NCI-H1105 treated with DMSO at 0.1 percent for 48 hours (cell line): ENCODE data around the gene PAPPA.
A peak's percentile ranks its signal among the peaks of the same experiment; 100 is the strongest.

ENCODE experiments used
- DNase-seq: peaks from one replicate; lab custom pipeline; 2025; lab: John Stamatoyannopoulos, UW

Gene PAPPA

DNA sequence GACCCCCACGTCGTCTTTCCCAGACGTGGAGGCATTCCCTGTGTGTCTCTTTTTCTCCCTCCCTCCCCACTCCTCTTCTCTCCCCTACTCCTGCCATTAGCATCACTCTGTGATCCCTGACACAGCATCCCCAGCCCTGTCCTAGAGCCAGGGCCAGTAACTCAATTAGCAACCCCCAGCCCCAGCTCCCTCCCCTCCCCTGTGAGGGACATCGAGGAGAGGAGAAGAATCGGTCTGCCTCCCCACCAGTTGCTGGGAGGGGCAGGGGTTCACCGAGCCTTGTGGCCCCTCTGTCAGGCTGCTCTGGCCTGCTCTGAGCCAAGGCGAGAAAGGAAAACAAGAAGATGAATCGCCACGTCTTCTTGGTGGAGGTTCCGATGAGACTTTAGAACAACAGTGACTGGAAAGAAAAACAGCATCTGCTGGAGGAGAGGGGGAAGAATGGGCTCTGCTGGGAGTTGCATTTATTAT, 123.1 kb downstream of the PAPPA start:
- no peak for DNase-seq

DNA sequence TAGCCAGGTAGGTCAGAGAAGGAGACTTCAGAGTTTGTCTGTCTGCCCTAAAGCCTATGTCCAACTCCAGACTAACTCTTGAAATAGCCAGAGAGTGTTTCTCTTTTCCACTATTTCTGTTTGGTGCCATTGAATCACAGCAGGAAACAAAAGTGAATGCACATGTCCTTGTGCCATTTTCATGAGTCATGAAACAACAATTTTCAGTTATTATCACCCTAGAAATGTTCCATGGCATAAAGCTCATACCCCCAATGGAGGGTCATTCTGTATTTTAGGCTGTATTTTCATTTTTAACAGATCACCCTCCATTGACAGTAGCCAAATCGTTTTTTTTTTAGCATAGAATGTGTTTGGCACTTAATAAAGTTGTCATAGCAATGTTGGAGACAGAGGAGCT, 124.7 kb downstream of the PAPPA start:
- DNase-seq = no peak

DNA sequence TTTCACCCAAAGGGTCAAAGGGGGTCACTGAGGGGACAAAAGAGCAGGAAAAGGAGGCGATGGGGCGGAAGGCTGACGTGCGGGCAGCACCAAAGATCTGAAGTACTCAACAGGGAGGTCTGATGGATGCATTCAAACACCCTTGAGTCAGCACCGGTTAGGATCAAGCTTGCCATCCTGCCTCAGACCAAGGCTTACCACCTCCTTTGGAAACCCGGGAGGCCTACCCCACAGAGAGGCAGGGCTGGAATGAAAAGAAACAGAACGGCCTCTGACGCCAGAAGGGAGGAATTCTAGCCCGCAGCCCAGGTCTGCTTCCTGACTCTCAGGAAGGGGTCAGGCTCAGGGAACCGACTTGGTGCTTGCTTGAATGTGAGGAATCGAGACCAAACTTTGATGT, 125.6 kb downstream of the PAPPA start:
- DNase-seq = no peak

DNA sequence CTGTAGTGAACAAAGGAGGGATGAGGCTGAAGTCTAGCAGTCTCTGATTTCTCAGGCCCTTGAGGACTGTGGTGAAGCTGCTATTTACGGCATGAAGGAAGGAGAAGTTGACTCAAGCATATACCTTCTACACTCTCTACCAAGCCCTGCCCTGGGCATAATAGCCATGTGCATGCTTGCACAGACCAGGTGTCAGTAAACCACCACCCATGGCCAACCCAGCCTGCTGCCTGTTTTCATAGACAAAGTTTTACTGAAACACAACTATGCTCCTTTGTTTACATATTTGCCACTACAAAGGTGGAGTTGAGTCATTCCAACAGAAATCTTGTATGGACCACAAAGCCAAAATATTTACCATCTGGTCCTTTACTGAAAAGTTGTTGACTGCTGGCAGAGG, 126.9 kb downstream of the PAPPA start:
- DNase-seq = no peak

- peak; percentile 70 for DNase-seq
These were observed 129.0 kb downstream of the PAPPA start for GRCh38 chr9:116282597-116282996.

GRCh38 chr9:116284518-116284917, 130.9 kb downstream of the PAPPA start:
- no peak for DNase-seq

DNA sequence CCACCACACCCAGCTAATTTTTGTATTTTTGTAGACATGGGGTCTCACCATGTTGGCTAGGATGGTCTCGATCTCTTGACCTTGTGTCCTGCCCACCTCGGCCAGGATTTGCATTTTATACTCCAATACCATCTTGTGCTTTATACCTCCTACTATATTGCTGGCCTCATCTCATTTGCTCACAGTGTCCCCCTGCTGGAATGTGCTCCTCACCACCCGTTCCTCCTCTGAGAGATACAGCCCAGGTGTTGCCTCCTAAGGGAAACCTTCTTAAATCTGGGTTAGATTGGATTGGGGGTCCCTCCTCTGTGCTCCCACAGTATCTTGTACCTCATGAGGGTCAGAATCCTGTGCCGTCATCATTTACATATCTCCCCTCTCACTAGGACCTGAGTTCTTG, 131.7 kb downstream of the PAPPA start:
- no peak for DNase-seq

- DNase-seq = peak; percentile 90
These were observed 132.7 kb downstream of the PAPPA start for GRCh38 chr9:116286297-116286696.

- DNase-seq = no peak
These were observed 134.1 kb downstream of the PAPPA start for GRCh38 chr9:116287721-116288120.

DNA sequence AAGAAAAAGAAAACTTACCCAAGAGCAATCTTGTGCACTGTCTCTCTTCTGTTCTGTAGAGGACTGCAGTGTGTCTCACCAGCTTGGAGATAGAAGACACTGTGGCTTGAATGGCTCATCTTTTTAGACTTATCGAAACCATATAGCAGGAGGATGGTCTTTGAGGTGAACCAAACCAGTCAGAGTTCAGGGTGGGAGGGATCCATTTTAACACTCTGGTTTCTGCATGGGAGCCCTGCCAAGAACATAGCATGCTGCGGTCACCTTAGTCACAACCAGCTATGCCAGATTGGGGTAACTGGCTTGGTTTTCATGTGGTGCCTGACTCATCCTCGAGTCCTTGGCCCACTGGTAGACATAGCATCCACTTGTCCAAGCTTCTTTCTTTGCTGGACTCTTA, 135.1 kb downstream of the PAPPA start:
- DNase-seq = no peak

GRCh38 chr9:116297346-116297745, 143.8 kb downstream of the PAPPA start:
- DNase-seq = no peak

- no peak for DNase-seq
These were observed 144.7 kb downstream of the PAPPA start for GRCh38 chr9:116298249-116298648.

DNA sequence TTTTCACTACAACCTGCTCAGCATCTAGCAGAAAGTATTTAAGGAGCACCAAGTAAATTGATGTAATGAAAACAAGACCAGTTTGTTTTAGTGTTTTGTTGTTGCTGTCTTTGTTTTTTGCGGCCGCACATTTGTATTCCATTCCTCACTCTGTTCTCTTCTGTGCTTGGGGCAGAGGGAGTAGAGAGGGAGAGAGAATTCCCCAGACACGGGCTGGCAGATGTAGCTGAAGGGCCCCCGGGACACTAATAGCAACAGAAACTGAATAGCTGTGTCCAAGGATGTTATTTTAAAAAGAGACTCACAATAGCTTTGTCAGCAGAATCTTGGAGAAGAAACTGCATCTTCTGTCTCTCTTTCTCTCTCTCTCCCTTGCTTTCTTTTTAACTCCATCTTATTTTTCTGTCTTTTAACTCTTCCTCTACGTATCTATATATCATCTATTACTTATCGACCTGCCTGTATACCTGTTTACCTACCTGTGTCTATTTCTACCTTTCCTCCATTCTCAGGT, 145.3 kb downstream of the PAPPA start:
- no peak for DNase-seq

- no peak for DNase-seq
These were observed 146.8 kb downstream of the PAPPA start for GRCh38 chr9:116300360-116300870.

GRCh38 chr9:116303270-116303669, 149.7 kb downstream of the PAPPA start:
- no peak for DNase-seq

- no peak for DNase-seq
These were observed 150.4 kb downstream of the PAPPA start for GRCh38 chr9:116303886-116304538.

DNA sequence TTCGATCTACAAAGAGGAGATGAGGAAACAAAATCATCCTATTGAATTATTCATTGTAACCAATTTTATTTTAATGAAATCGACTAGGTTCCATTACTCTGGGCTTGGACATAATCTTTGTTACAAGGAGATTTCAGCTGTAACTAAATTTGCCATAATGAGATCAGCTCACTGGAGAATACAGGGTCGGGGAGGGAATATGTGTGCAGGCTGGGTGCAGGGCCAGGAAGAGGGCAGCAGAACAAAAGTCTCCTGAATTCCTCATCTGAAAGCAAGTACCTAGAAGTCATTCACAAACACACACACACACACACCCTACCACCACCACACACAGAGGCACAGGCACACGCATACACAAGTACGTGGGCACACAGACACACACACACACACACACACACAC, 151.2 kb downstream of the PAPPA start:
- no peak for DNase-seq

GRCh38 chr9:116308076-116308475, 154.5 kb downstream of the PAPPA start:
- no peak for DNase-seq

GRCh38 chr9:116309900-116310611, 156.5 kb downstream of the PAPPA start:
- DNase-seq = no peak

DNA sequence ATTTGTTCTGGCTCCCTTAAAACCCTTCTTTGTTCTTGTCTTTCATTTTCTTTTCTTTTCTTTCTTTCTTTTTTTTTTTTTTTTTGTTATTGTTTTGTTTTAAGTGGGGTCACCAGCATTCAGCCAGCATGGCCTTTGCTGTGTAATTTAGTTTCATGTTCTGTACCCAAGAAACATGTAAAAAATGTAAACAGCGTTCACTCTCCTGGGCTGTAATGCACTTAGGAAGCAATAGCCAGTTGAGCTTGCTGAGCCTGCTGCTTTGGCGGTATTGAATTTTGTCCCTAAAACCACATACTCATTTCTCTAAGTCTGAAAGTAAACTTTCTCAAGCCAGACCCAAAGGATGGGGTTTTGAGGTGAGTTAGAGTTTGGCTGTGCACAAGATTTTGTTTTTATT, 158.6 kb downstream of the PAPPA start:
- DNase-seq = no peak

GRCh38 chr9:116313638-116314037, 160.0 kb downstream of the PAPPA start:
- no peak for DNase-seq

GRCh38 chr9:116316246-116316645, 162.7 kb downstream of the PAPPA start:
- DNase-seq = no peak

GRCh38 chr9:116317503-116317902, 163.9 kb downstream of the PAPPA start:
- no peak for DNase-seq
